DMS153 treated with DMSO at 0.1 percent for 48 hours (cell line): ENCODE data around the gene SOCS6.

Experiments
- DNase-seq: peaks from one replicate; lab custom pipeline; 2025; ENCODE audit not compliant: unreplicated experiment; lab: John Stamatoyannopoulos, UW

SOCS6 gene

GRCh38 chr18:70288171-70288850 lies 534 bp upstream of the SOCS6 start:
- DNase-seq = no peak

GRCh38 chr18:70289351-70290312 lies 787 bp downstream of the SOCS6 start:
- DNase-seq = no peak

GRCh38 chr18:70290482-70291294 lies 1.8 kb downstream of the SOCS6 start:
- no peak for DNase-seq

- DNase-seq = no peak
Measured at GRCh38 chr18:70291295-70291574, 2.4 kb downstream of the SOCS6 start.

- no peak for DNase-seq
Measured at GRCh38 chr18:70292628-70293027, 3.8 kb downstream of the SOCS6 start.

- no peak for DNase-seq
Measured at GRCh38 chr18:70293166-70293565, 4.3 kb downstream of the SOCS6 start.

- DNase-seq = no peak
Measured at GRCh38 chr18:70294471-70295191, 5.8 kb downstream of the SOCS6 start.

GRCh38 chr18:70295192-70296188 lies 6.6 kb downstream of the SOCS6 start:
- no peak for DNase-seq

- DNase-seq = no peak
Measured at GRCh38 chr18:70296289-70296688, 7.4 kb downstream of the SOCS6 start.

- no peak for DNase-seq
Measured at GRCh38 chr18:70296781-70297180, 7.9 kb downstream of the SOCS6 start.

- no peak for DNase-seq
Measured at GRCh38 chr18:70299393-70299792, 10.5 kb downstream of the SOCS6 start.

- no peak for DNase-seq
Measured at GRCh38 chr18:70301667-70302066, 12.8 kb downstream of the SOCS6 start.

- DNase-seq = no peak
Measured at GRCh38 chr18:70308555-70309294, 19.9 kb downstream of the SOCS6 start.

- no peak for DNase-seq
Measured at GRCh38 chr18:70310560-70311320, 21.9 kb downstream of the SOCS6 start.

- DNase-seq = no peak
Measured at GRCh38 chr18:70311726-70312125, 22.9 kb downstream of the SOCS6 start.

- DNase-seq = no peak
Measured at GRCh38 chr18:70313640-70314039, 24.8 kb downstream of the SOCS6 start.

- DNase-seq = no peak
Measured at GRCh38 chr18:70314151-70314782, 25.4 kb downstream of the SOCS6 start.

- no peak for DNase-seq
Measured at GRCh38 chr18:70319187-70319586, 30.3 kb downstream of the SOCS6 start.
